ENCODE results near the gene TBC1D22A.

DNA sequence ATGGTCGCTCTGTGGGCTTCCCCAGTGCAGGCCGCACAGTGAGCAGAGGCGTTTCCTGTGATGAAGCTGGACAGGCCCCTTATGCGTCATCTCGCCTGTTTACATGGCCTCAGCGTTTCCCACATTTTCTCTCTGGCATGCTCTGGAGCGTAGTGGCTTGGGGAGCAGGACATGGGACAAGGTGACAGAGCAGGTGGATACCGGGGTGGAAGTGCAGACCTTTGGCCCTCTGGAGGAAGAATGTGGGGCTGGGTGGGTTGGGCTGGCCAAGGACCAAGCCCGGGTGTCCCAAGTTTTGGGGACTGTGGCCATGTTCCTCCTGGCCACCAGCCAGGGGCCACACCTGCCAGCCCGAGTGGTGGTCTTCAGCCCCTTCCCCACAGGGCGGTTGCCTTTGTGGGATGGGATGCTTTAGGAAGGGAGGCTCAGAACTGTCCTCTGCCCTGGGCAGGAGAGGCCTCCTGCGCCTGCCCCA, 446.6 kb downstream of the TBC1D22A start:
- TF ChIP-seq, protein P1, sequence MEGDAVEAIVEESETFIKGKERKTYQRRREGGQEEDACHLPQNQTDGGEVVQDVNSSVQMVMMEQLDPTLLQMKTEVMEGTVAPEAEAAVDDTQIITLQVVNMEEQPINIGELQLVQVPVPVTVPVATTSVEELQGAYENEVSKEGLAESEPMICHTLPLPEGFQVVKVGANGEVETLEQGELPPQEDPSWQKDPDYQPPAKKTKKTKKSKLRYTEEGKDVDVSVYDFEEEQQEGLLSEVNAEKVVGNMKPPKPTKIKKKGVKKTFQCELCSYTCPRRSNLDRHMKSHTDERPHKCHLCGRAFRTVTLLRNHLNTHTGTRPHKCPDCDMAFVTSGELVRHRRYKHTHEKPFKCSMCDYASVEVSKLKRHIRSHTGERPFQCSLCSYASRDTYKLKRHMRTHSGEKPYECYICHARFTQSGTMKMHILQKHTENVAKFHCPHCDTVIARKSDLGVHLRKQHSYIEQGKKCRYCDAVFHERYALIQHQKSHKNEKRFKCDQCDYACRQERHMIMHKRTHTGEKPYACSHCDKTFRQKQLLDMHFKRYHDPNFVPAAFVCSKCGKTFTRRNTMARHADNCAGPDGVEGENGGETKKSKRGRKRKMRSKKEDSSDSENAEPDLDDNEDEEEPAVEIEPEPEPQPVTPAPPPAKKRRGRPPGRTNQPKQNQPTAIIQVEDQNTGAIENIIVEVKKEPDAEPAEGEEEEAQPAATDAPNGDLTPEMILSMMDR (optimal IDR thresholded peaks at IDR 0.05 in 1 of 3, IDR thresholded peaks at IDR 0.05 in 1 of 3, conservative IDR thresholded peaks at IDR 0.05 in 1 of 3; ENCODE audit: extremely low read depth in 1 of 3, insufficient read depth in 2 of 3, low read length in 3 of 3) = no peak
- no peak for TF ChIP-seq EZH2 (IDR thresholded peaks at IDR 0.05; ENCODE audit: low read length)

Data from keratinocyte (primary cell).